Myometrial cell (primary cell): ENCODE results near the gene EHD1. TPM values are rescaled to one million over a fixed set of nuclear protein-coding genes. Genes with fewer than 3 reads are reported as not detected.

Experiments used
- total RNA-seq: library from RNA; depleted of rRNA; stranded (reverse); fragments of >200 nt; gene quantifications from 2 replicates; pipeline ENCODE4 v1.2.3, GENCODE V29; 2015

EHD1 gene
- 99.8 and 161 TPM in 2 replicates for total RNA-seq

GRCh38 chr11:64878494-64879243 is at the start of gene EHD1:
Gene EHD1, minus strand, starts transcription at chr11:64878621. Its CDS starts 157 bp downstream, at chr11:64878464.

DNA sequence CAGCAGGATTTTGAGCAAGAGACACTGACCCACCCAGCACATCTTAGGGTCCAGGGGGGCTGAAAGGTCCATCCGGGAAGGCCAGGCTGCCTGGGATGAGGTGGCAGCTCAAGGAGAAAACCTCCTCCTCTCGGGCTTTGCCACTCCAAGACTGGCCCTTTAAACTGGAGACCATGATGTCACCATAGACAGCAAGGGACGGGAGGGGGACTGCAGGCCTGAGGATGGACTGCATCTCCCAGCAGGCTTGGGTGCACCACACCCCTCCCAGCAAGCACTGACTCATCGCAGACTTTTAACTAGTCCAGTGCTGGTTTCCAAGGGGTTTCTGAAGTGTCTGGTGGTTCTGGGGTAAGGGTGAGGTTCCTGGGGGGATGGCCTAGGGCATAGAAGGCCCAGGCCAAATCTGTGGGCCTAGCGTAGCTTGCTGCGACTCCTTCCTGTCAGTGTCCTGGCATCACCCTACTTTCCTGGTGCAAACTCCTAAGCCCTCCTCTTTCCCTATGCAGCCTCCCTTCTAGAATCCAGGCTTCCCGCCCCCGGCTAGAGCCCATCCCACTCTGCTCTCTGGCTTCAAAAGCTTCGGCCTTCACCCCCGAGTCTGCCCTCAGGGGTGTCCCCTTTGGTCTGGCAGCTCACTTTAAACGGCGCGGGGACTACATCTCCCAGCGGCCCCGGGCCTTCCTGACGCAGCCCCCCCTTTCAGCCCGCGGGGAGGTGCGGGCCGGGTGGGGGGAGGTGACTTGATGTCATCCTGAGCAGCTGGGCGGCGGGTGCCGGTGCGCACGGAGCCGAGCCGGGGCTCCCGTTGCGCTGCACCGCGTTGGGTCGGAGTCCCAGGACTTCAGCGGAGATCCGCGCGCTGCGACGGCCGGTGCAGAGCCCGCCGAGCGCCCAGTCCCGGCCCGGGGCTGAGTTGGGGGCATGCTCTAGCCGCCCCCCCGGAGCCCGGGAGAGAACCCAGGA is 45.8 kb upstream of the EHD1 start, which contains the start of gene PPP2R5B:
PPP2R5B (plus strand) TSS at position 746 of the 966 bp plus-strand sequence. CDS start 1,046 bp downstream, outside the sequence.

GRCh38 chr11:64916775-64917662 is 38.6 kb upstream of the EHD1 start, which contains the start of gene ATG2A:
Gene ATG2A, minus strand, starts transcription at chr11:64917209. Its CDS starts 74 bp downstream, at chr11:64917135.

DNA sequence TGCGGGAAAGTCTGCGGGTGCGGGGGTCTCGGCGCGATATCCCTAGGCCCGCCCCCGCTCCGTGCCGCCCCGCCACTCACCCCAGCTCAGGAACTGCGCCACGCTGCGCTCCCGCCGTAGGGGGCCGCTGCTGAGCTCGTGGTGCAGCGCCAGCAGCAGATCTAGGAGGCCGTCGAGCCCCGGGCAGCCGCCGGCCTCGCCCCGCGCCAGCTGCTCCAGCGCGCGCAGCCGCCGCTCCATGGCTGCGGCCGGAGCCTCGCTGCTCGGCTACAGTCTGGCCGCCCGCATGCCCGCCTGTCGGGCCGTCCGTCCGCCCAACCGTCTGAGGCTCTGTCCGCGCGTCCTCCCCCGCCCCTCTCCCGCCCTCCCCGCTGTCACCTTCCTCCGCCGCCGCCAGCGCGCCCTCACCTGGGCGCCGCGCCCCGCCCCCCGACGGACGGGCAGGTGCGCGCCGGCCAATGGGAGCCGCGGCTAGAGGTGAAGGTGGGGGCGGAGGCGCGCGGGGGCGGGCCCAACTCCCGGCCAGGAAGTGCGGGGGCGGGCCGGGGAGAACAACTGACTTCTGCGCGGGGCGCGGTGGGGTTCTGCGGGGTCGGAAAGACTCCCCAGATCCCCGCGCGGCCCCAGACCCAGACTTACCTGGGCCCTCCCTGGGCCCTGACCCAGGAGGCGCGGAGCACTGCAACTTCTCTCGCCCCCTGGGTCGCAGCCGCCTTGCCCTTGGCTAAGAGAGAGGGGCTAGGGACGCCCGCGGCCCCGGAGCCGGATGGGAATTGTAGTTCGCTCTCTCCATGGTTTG is 33.9 kb downstream of the EHD1 start, which contains the start of gene CDC42BPG:
CDC42BPG (minus strand) TSS at position 324 of the 799 bp plus-strand sequence; CDS start at position 240, 84 bp downstream.

GRCh38 chr11:64810271-64810890 is 68.0 kb downstream of the EHD1 start, which contains the start of gene MEN1:
Gene MEN1, minus strand, starts transcription at chr11:64810551. Its CDS starts 442 bp downstream, at chr11:64810109.

GRCh38 chr11:64803158-64803845 is 75.1 kb downstream of the EHD1 start, which contains the start of gene MAP4K2:
Gene MAP4K2, minus strand, starts transcription at chr11:64803214. Its CDS starts 65 bp downstream, at chr11:64803149.

Other genes with a start within 250 kb of the EHD1 start
- gene NRXN2, start 155.4 kb downstream of the EHD1 start, total RNA-seq = not detected in 2 replicates
- 0.58 and 5.0 TPM in 2 replicates for gene RASGRP2, start 134.5 kb downstream of the EHD1 start, total RNA-seq
- 0.18 and 1.2 TPM in 2 replicates for gene PYGM, start 118.6 kb downstream of the EHD1 start, total RNA-seq
- gene SF1, start 100.1 kb downstream of the EHD1 start, total RNA-seq = 93.1 and 124 TPM in 2 replicates
- gene MAP4K2, start 75.4 kb downstream of the EHD1 start, total RNA-seq = 20.7 and 40.1 TPM in 2 replicates
- gene MEN1, start 68.1 kb downstream of the EHD1 start, total RNA-seq = 21.6 and 23.4 TPM in 2 replicates
- 0.18 and 0.29 TPM in 2 replicates for gene CDC42BPG, start 34.0 kb downstream of the EHD1 start, total RNA-seq
- 22.7 and 27.4 TPM in 2 replicates for gene ATG2A, start 38.6 kb upstream of the EHD1 start, total RNA-seq
- gene PPP2R5B, start 46.1 kb upstream of the EHD1 start, total RNA-seq = 14.9 and 20.8 TPM in 2 replicates
- gene GPHA2, start 57.3 kb upstream of the EHD1 start, total RNA-seq = not detected in 2 replicates
- gene MAJIN, start 93.5 kb upstream of the EHD1 start, total RNA-seq = not detected in 2 replicates
- gene BATF2, start 118.3 kb upstream of the EHD1 start, total RNA-seq = 1.2 and 4.9 TPM in 2 replicates
- gene ARL2, start 135.5 kb upstream of the EHD1 start, total RNA-seq = 128 and 169 TPM in 2 replicates
- gene SNX15, start 148.8 kb upstream of the EHD1 start, total RNA-seq = 16.3 and 19.0 TPM in 2 replicates
- 19.5 and 34.0 TPM in 2 replicates for gene SAC3D1, start 162.6 kb upstream of the EHD1 start, total RNA-seq
- gene NAALADL1, start 179.9 kb upstream of the EHD1 start, total RNA-seq = 71.2 and 99.7 TPM in 2 replicates
- 13.5 and 16.4 TPM in 2 replicates for gene CDCA5, start 205.4 kb upstream of the EHD1 start, total RNA-seq
- gene ZFPL1, start 205.6 kb upstream of the EHD1 start, total RNA-seq = 65.7 and 86.8 TPM in 2 replicates
- gene VPS51, start 217.6 kb upstream of the EHD1 start, total RNA-seq = 189 and 192 TPM in 2 replicates
- 33.7 and 63.1 TPM in 2 replicates for gene TM7SF2, start 233.3 kb upstream of the EHD1 start, total RNA-seq
- 14.4 and 14.9 TPM in 2 replicates for gene ZNHIT2, start 239.1 kb upstream of the EHD1 start, total RNA-seq
- 391 and 430 TPM in 2 replicates for gene FAU, start 243.5 kb upstream of the EHD1 start, total RNA-seq
- 95.3 and 98.3 TPM in 2 replicates for gene MRPL49, start 243.7 kb upstream of the EHD1 start, total RNA-seq